ENCODE data around the gene C17orf67. TPM values are rescaled to one million over a fixed set of nuclear protein-coding genes. Genes with fewer than 3 reads are reported as not detected.

Gene C17orf67
- total RNA-seq: 3.5 to 3.9 TPM (median 3.8 TPM) in 3 replicates

GRCh38 chr17:56833809-56834379 lies at the start of gene C17orf67, which contains the start of gene DGKE:
Gene C17orf67 (minus strand): TSS chr17:56833920. CDS start chr17:56815810, 18,110 bp downstream.
Gene DGKE (plus strand): TSS chr17:56834151. CDS start chr17:56834796, 645 bp downstream.
- Mint-ChIP-seq H3K4me1 (peaks cover 22% of the 10 kb centered on the region), H3K4me3 (peak within 1 kb of the TSS; percentile 84), H3K36me3 (peaks cover 6% of the 10 kb centered on the region), H3K27me3 (ENCODE audit: low read depth) (peaks cover 3% of the 10 kb centered on the region), H3K9me3 (no peaks in the 10 kb centered on the region), H3K27ac (peak within 1 kb of the TSS; percentile 79)
- no peak for TF ChIP-seq CTCF (IDR thresholded peaks at IDR 0.05; ENCODE audit: unreplicated experiment)
- DNase-seq (ENCODE audit: low spot score in 2 of 2, unreplicated experiment in 2 of 2): peak; percentile 98

- H3K9me3 Mint-ChIP-seq: peaks cover 12% of the 10 kb centered on the region
- H3K4me3 Mint-ChIP-seq: no peak overlapping the region
- DNase-seq (ENCODE audit: low spot score in 2 of 2, unreplicated experiment in 2 of 2): no peak
- H3K27me3 Mint-ChIP-seq (ENCODE audit: low read depth): no peaks in the 10 kb centered on the region
- peaks cover 4% of the 10 kb centered on the region for H3K36me3 Mint-ChIP-seq
- no peak overlapping the region for H3K27ac Mint-ChIP-seq
- TF ChIP-seq CTCF (IDR thresholded peaks at IDR 0.05; ENCODE audit: unreplicated experiment): no peak
- no peaks in the 10 kb centered on the region for H3K4me1 Mint-ChIP-seq
Measured at GRCh38 chr17:56881685-56882295, 48.1 kb upstream of the C17orf67 start.

- Mint-ChIP-seq H3K4me3 (no peak overlapping the region), H3K9me3 (peaks cover 12% of the 10 kb centered on the region), H3K27ac (no peak overlapping the region), H3K27me3 (ENCODE audit: low read depth) (peaks cover 3% of the 10 kb centered on the region), H3K36me3 (no peaks in the 10 kb centered on the region), H3K4me1 (no peaks in the 10 kb centered on the region)
- no peak for DNase-seq (ENCODE audit: low spot score in 2 of 2, unreplicated experiment in 2 of 2)
- TF ChIP-seq CTCF (IDR thresholded peaks at IDR 0.05; ENCODE audit: unreplicated experiment): no peak
Measured at GRCh38 chr17:56880571-56880970, 46.9 kb upstream of the C17orf67 start.

GRCh38 chr17:56880133-56880532 lies 46.4 kb upstream of the C17orf67 start:
- no peak for TF ChIP-seq CTCF (IDR thresholded peaks at IDR 0.05; ENCODE audit: unreplicated experiment)
- Mint-ChIP-seq H3K4me3 (no peak overlapping the region), H3K27ac (no peak overlapping the region), H3K4me1 (no peaks in the 10 kb centered on the region), H3K27me3 (ENCODE audit: low read depth) (peaks cover 3% of the 10 kb centered on the region), H3K9me3 (peaks cover 12% of the 10 kb centered on the region), H3K36me3 (no peaks in the 10 kb centered on the region)
- no peak for DNase-seq (ENCODE audit: low spot score in 2 of 2, unreplicated experiment in 2 of 2)

- Mint-ChIP-seq H3K9me3 (peaks cover 12% of the 10 kb centered on the region), H3K27me3 (ENCODE audit: low read depth) (peaks cover 3% of the 10 kb centered on the region)
- no peak for DNase-seq (ENCODE audit: low spot score in 2 of 2, unreplicated experiment in 2 of 2)
Measured at GRCh38 chr17:56879280-56879679, 45.6 kb upstream of the C17orf67 start.

More at GRCh38 chr17:56879280-56879679, 45.6 kb upstream of the C17orf67 start:
- no peaks in the 10 kb centered on the region for H3K36me3 Mint-ChIP-seq
- no peak overlapping the region for H3K27ac Mint-ChIP-seq
- H3K4me3 Mint-ChIP-seq: no peak overlapping the region
- TF ChIP-seq CTCF (IDR thresholded peaks at IDR 0.05; ENCODE audit: unreplicated experiment): no peak
- no peaks in the 10 kb centered on the region for H3K4me1 Mint-ChIP-seq
